ENCODE results near the gene TSKU.

DNA sequence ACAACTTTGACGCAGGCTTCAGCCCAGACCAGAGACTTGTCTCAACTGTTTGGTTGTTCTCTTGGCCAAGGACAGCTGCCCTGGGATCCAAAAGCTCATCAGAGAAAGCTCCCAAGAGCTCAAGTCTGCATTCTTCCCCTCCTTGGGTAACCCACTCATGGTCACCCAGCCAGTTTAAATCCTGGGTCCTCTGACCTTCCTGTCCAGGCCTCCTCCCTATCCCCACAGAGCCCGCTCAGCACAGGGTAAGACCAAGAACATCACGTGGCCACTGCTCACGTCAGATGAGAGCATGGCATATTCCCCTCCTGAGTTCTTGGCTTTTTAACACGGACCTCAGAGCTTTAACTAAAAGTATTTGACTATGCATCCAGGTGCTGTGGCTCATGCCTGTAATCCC lies 25.8 kb downstream of the TSKU start:
- TF ChIP-seq, protein P1, sequence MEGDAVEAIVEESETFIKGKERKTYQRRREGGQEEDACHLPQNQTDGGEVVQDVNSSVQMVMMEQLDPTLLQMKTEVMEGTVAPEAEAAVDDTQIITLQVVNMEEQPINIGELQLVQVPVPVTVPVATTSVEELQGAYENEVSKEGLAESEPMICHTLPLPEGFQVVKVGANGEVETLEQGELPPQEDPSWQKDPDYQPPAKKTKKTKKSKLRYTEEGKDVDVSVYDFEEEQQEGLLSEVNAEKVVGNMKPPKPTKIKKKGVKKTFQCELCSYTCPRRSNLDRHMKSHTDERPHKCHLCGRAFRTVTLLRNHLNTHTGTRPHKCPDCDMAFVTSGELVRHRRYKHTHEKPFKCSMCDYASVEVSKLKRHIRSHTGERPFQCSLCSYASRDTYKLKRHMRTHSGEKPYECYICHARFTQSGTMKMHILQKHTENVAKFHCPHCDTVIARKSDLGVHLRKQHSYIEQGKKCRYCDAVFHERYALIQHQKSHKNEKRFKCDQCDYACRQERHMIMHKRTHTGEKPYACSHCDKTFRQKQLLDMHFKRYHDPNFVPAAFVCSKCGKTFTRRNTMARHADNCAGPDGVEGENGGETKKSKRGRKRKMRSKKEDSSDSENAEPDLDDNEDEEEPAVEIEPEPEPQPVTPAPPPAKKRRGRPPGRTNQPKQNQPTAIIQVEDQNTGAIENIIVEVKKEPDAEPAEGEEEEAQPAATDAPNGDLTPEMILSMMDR (IDR thresholded peaks at IDR 0.05; ENCODE audit: insufficient read depth, low read length) = no peak
- no peak for TF ChIP-seq POLR2AphosphoS5 (IDR thresholded peaks at IDR 0.05; ENCODE audit: low read depth)
- TF ChIP-seq, protein P2, sequence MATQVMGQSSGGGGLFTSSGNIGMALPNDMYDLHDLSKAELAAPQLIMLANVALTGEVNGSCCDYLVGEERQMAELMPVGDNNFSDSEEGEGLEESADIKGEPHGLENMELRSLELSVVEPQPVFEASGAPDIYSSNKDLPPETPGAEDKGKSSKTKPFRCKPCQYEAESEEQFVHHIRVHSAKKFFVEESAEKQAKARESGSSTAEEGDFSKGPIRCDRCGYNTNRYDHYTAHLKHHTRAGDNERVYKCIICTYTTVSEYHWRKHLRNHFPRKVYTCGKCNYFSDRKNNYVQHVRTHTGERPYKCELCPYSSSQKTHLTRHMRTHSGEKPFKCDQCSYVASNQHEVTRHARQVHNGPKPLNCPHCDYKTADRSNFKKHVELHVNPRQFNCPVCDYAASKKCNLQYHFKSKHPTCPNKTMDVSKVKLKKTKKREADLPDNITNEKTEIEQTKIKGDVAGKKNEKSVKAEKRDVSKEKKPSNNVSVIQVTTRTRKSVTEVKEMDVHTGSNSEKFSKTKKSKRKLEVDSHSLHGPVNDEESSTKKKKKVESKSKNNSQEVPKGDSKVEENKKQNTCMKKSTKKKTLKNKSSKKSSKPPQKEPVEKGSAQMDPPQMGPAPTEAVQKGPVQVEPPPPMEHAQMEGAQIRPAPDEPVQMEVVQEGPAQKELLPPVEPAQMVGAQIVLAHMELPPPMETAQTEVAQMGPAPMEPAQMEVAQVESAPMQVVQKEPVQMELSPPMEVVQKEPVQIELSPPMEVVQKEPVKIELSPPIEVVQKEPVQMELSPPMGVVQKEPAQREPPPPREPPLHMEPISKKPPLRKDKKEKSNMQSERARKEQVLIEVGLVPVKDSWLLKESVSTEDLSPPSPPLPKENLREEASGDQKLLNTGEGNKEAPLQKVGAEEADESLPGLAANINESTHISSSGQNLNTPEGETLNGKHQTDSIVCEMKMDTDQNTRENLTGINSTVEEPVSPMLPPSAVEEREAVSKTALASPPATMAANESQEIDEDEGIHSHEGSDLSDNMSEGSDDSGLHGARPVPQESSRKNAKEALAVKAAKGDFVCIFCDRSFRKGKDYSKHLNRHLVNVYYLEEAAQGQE (IDR thresholded peaks at IDR 0.05; ENCODE audit: insufficient replicate concordance, low read depth) = no peak
- TF ChIP-seq GABPA (IDR thresholded peaks at IDR 0.05; ENCODE audit: low read depth) = no peak
- no peak for TF ChIP-seq SPI1 (IDR thresholded peaks at IDR 0.05; ENCODE audit: borderline replicate concordance, low read depth)
